WERI-Rb-1 (cell line): ENCODE data around the gene EMSY.

Source experiments
- DNase-seq: peaks from one replicate; pipeline ENCODE4 v3.0.0-alpha.2; 2020
- H3K27ac ChIP-seq: fragments of 250-450 bp; sonication (Bioruptor Pico); 2 replicates; pipeline ENCODE4 v1.5.1; 2020; ENCODE audit warnings: mild to moderate bottlenecking, moderate library complexity
- H3K27me3 ChIP-seq: fragments of 250-450 bp; sonication (Bioruptor Pico); 2 replicates; pipeline ENCODE4 v1.5.1; 2021; ENCODE audit warnings: mild to moderate bottlenecking, low read depth, moderate library complexity; ENCODE audit not compliant: insufficient read depth, severe bottlenecking
- H3K36me3 ChIP-seq: fragments of 250-450 bp; sonication (Bioruptor Pico); 2 replicates; pipeline ENCODE4 v1.5.1; 2020; ENCODE audit warnings: mild to moderate bottlenecking, moderate library complexity
- H3K4me3 ChIP-seq: 2 replicates; pipeline ENCODE4 v1.5.1; 2011; ENCODE audit warnings: low read depth, mild to moderate bottlenecking, control low read depth, low read length
- H3K9me3 ChIP-seq: fragments of 250-450 bp; sonication (Bioruptor Pico); 2 replicates; pipeline ENCODE4 v1.5.1; 2021; ENCODE audit warnings: mild to moderate bottlenecking, moderate library complexity; ENCODE audit not compliant: severe bottlenecking
- TF ChIP-seq, protein P1 (sequence below): IDR thresholded peaks from 2 replicates; pipeline ENCODE4 v1.5.1; 2011; ENCODE audit warnings: low read depth, mild to moderate bottlenecking, control low read depth, inconsistent platforms, low read length

Gene EMSY

DNA sequence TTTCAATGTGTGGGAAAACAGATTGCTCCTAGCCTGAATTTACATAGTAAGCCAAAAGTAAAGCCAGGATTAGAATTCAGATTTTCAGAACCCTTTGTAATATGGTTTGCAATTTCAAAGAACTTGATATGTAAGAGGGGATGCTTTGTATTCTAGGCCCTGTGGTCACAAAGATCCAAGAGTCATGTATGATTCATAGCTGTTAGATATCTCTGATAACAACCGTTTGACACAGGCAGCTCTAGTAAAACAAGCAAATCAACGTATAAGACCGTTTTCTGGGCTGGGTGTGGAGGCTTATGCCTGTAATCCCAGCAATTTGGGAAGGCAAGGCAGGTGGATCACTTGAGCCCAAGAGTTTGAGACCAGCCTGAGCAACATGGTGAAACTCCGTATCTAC, 79.6 kb downstream of the EMSY start:
- TF ChIP-seq, protein P1, sequence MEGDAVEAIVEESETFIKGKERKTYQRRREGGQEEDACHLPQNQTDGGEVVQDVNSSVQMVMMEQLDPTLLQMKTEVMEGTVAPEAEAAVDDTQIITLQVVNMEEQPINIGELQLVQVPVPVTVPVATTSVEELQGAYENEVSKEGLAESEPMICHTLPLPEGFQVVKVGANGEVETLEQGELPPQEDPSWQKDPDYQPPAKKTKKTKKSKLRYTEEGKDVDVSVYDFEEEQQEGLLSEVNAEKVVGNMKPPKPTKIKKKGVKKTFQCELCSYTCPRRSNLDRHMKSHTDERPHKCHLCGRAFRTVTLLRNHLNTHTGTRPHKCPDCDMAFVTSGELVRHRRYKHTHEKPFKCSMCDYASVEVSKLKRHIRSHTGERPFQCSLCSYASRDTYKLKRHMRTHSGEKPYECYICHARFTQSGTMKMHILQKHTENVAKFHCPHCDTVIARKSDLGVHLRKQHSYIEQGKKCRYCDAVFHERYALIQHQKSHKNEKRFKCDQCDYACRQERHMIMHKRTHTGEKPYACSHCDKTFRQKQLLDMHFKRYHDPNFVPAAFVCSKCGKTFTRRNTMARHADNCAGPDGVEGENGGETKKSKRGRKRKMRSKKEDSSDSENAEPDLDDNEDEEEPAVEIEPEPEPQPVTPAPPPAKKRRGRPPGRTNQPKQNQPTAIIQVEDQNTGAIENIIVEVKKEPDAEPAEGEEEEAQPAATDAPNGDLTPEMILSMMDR: no peak
- Histone ChIP-seq H3K9me3 (no peaks in the 10 kb centered on the region), H3K4me3 (no peak overlapping the region), H3K36me3 (peaks cover 39% of the 10 kb centered on the region), H3K27me3 (no peaks in the 10 kb centered on the region), H3K27ac (no peak overlapping the region)
- DNase-seq: no peak

DNA sequence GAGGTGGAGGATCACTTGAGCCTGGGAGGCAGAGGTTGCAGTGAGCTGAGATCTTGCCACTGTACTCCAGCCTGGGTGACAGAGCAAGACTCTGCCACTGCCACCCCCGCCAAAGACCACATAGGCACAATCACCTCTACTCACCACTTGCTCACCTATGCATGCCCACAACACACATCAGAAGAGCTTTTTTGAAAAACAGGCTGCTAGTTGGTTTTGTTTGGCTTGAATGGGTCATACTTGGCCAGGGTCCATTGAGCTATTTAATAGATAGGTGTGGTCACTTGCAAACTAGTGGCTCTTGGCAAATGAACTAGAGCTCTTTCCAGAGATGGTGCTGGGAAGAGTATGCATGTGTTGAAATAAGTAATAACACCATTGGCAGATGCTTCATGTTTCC, 80.1 kb downstream of the EMSY start:
- H3K27ac ChIP-seq: no peak overlapping the region
- H3K9me3 ChIP-seq: no peaks in the 10 kb centered on the region
- DNase-seq: no peak
- TF ChIP-seq, protein P1: no peak
- no peaks in the 10 kb centered on the region for H3K27me3 ChIP-seq
- H3K4me3 ChIP-seq: no peak overlapping the region
- peaks cover 43% of the 10 kb centered on the region for H3K36me3 ChIP-seq

DNA sequence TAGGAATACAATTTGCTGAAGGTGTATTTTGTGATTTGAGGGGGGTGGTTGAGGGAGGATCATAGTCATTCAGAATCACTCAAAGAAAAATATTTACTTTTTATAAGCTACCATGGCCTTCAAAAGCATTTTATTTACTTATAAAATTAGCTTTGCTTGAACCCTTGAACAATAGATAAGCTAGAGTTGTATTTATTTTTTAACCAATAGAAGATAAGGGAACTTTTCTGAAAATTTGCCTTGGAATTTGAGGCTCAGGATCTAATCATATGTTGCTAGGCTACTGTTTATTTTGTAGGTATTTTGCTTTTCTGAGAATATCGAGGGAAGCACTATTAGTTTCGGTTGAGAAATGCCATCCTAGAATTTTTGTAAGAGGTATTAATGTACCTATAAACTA, 82.1 kb downstream of the EMSY start:
- TF ChIP-seq, protein P1: no peak

DNA sequence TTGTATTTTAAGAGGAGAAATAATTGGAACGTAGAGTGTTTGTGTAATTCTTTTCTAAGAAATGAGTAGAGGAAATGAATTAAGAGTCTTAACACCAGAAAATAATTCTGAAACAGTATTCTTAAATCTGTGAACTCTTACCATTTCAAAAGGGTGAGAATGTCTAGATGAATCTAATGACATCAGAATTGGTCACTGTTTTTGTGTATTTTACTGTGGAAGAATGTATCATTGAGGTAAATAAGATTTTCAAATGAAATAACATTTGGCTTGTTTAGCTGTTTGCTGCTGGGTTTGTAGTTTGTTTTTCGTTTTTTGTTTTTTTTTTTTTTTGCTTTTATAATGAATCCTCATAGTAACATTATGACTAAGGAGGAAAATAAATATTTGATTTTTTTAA, 97.6 kb downstream of the EMSY start:
- Histone ChIP-seq H3K27me3 (no peaks in the 10 kb centered on the region), H3K9me3 (no peaks in the 10 kb centered on the region), H3K36me3 (peaks cover 58% of the 10 kb centered on the region), H3K4me3 (no peak overlapping the region), H3K27ac (no peak overlapping the region)
- DNase-seq: no peak
- TF ChIP-seq, protein P1: no peak

More for the DNA sequence above, 82.1 kb downstream of the EMSY start:
- Histone ChIP-seq H3K27ac (no peak overlapping the region), H3K9me3 (no peaks in the 10 kb centered on the region), H3K4me3 (no peak overlapping the region), H3K27me3 (no peaks in the 10 kb centered on the region), H3K36me3 (peaks cover 59% of the 10 kb centered on the region)
- DNase-seq: no peak

DNA sequence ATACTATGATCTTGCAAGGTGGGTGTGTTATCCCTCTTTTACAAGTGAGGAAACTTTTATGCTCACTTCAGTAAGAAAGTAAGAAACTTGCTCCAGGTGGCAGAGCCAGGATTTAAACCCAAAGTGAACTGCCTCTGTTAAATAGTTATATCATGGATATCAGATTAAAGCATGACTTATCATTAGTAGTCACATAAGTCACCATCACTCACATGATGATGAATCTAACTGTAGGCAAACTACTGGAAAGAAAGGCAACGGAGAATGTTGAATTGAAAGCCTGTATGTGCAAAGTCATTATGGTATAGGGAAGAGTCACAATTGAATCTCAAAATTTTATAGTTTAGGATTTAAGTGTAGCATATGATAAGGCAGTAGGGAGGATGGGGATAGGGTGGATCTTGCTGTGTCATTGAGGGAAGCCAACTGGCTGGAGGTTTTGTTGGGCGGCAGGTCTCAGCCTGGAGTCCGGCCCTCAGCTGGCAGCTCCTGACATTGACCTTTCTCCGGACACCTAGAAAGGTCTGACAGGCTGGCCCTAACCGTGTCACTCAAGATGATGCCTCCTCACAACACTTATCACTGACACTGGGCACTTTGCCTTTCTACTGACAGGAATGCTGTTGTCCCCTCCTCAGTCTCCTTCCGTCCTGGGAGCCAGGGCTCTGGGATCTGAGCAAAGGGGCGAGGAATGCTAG, 98.3 kb downstream of the EMSY start:
- TF ChIP-seq, protein P1: no peak
- no peaks in the 10 kb centered on the region for H3K9me3 ChIP-seq
- no peak overlapping the region for H3K27ac ChIP-seq
- DNase-seq: no peak
- no peak overlapping the region for H3K4me3 ChIP-seq
- peaks cover 51% of the 10 kb centered on the region for H3K36me3 ChIP-seq
- H3K27me3 ChIP-seq: no peaks in the 10 kb centered on the region

DNA sequence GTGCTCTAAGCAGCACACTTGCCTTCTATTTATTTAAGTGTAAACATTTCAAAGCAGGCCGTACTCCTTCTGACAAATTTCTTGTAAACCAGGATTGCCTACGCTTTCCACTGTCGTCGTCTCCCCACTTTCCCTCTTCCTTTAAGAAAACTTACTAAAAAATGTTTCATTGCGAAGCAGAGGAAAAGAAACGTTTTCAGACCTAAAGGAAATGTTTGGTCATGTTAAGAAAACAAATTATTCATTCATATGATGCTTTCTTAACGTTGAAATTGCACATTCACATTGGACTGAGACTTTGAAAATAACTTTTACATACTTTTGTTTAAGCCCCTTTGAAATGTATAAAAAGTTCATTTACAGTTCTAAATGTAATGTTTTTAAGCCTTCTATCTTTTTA, 106.0 kb downstream of the EMSY start:
- no peaks in the 10 kb centered on the region for H3K27me3 ChIP-seq
- H3K9me3 ChIP-seq: no peaks in the 10 kb centered on the region
- peaks cover 14% of the 10 kb centered on the region; the same call in 1 of the 2 replicates for H3K36me3 ChIP-seq
- TF ChIP-seq, protein P1: no peak
- H3K27ac ChIP-seq: no peak overlapping the region
- no peak overlapping the region for H3K4me3 ChIP-seq
- no peak for DNase-seq
